Large intestine (tissue), 3 donors: ENCODE measurements around the gene NFATC1. TPM values are rescaled to one million over a fixed set of nuclear protein-coding genes. Genes with fewer than 3 reads are reported as not detected.

Experiments used
- DNase-seq, 2 donors: peaks; one replicate each; pipeline versions ENCODE4 v3.0.0 to v3.0.0-alpha.2; 2013
- H3K27ac ChIP-seq: one replicate; pipeline ENCODE4 v1.5.1; 2013; ENCODE audit warnings: low read length
- H3K27me3 ChIP-seq: 2 replicates; pipeline ENCODE4 v1.6.1; 2013; ENCODE audit warnings: low read length; ENCODE audit not compliant: control insufficient read depth, insufficient read depth
- H3K36me3 ChIP-seq: 2 replicates; pipeline ENCODE4 v1.6.1; 2013; ENCODE audit warnings: low read length; ENCODE audit not compliant: control insufficient read depth, insufficient read depth
- H3K4me1 ChIP-seq: one replicate; pipeline ENCODE4 v1.6.1; 2013; ENCODE audit warnings: low read length; ENCODE audit not compliant: control insufficient read depth, insufficient read depth
- H3K4me3 ChIP-seq: one replicate; pipeline ENCODE4 v1.5.1; 2013; ENCODE audit warnings: low read length
- H3K9me3 ChIP-seq: one replicate; pipeline ENCODE4 v1.6.1; 2013; ENCODE audit warnings: mild to moderate bottlenecking, low read depth, low read length, moderate library complexity; ENCODE audit not compliant: control insufficient read depth
- WGBS: methylation state at CpG from one replicate; pipeline ENCODE4 v1.1.5; 2013; ENCODE audit warnings: low lambda C conversion rate; ENCODE audit not compliant: insufficient coverage; 5-methylcytosine and 5-hydroxymethylcytosine counted together
- polyA plus RNA-seq: library from polyadenylated mRNA; unstranded; fragments of 120-200 nt; gene quantifications from one replicate; pipeline ENCODE4 v1.2.1, GENCODE V29; 2013

NFATC1 gene
- polyA plus RNA-seq, 1 donor, result 6.9 TPM

DNA sequence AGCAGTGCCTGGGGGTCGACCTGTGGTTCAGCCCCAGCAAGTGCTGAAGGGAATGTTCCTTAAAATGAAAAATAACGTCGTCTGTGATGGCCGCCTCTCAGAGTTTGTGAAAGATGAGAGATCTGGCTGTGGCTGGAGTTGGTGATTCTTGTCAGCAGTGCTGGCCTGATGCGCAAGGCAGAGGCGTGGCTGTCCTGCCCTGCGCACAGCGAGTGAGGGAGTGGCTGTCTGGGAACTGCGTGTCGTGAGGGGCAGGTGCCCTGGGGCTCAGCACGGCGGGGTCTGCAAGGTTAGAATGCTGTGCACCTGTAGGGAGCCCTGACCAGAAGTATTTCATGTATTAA lies 8.8 kb downstream of the NFATC1 start:
- no peak for DNase-seq
- Histone ChIP-seq H3K4me1 (no peaks in the 10 kb centered on the region), H3K36me3 (no peaks in the 10 kb centered on the region), H3K9me3 (peaks cover 3% of the 10 kb centered on the region), H3K27ac (no peak overlapping the region), H3K4me3 (no peak overlapping the region), H3K27me3 (peaks cover 34% of the 10 kb centered on the region)
- WGBS, result no CpG with 5 or more reads among the region's 12 CpGs

GRCh38 chr18:79405019-79405780 lies 9.5 kb downstream of the NFATC1 start:
- Histone ChIP-seq H3K4me3 (no peak overlapping the region), H3K27me3 (peaks cover 30% of the 10 kb centered on the region), H3K36me3 (no peaks in the 10 kb centered on the region), H3K27ac (peak overlapping the region; percentile 2), H3K4me1 (no peaks in the 10 kb centered on the region), H3K9me3 (peaks cover 3% of the 10 kb centered on the region)
- no peak for DNase-seq
- 100% methylated on average over 1 of the region's 23 CpGs for WGBS

GRCh38 chr18:79405781-79406575 lies 10.2 kb downstream of the NFATC1 start:
- Histone ChIP-seq H3K27ac (peak overlapping the region; percentile 53), H3K36me3 (no peaks in the 10 kb centered on the region), H3K9me3 (peaks cover 10% of the 10 kb centered on the region), H3K4me1 (no peaks in the 10 kb centered on the region), H3K4me3 (no peak overlapping the region), H3K27me3 (peaks cover 28% of the 10 kb centered on the region)
- WGBS, result 100% methylated on average over 2 of the region's 27 CpGs
- no peak for DNase-seq

DNA sequence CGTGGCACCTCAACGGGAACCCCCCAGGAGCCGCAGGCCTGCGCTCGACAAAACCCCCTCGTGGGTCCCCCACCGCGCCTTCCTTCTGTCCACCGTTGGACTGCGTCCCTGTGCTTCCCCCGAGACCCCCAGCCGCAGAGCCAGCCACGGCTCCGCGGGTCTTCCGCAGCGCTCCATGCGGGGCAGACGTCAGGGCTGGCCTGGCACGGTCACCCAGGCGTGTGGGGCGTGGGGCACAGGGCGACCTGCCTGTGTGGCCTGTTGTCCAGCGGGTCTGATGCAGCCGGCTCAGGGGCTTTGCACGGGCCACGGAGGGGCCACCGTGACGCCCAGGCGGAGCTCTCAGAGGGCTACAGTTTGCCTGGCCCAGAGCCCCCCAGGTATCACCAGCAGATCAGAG lies 11.0 kb downstream of the NFATC1 start:
- WGBS, result no CpG with 5 or more reads among the region's 30 CpGs
- no peaks in the 10 kb centered on the region for H3K4me1 ChIP-seq
- H3K36me3 ChIP-seq, result no peaks in the 10 kb centered on the region
- H3K4me3 ChIP-seq, result no peak overlapping the region
- peaks cover 13% of the 10 kb centered on the region for H3K9me3 ChIP-seq
- DNase-seq, result no peak
- peak overlapping the region; percentile 53 for H3K27ac ChIP-seq
- H3K27me3 ChIP-seq, result peaks cover 26% of the 10 kb centered on the region

- WGBS, result 96% methylated on average over 3 of the region's 3 CpGs
- Histone ChIP-seq H3K27ac (no peak overlapping the region), H3K4me1 (no peaks in the 10 kb centered on the region), H3K36me3 (peaks cover 3% of the 10 kb centered on the region), H3K9me3 (peaks cover 13% of the 10 kb centered on the region), H3K27me3 (peaks cover 14% of the 10 kb centered on the region), H3K4me3 (no peak overlapping the region)
- DNase-seq, result no peak
Measured at GRCh38 chr18:79409313-79409712, 13.6 kb downstream of the NFATC1 start.

GRCh38 chr18:79410171-79410641 lies 14.5 kb downstream of the NFATC1 start:
- Histone ChIP-seq H3K9me3 (peaks cover 13% of the 10 kb centered on the region), H3K36me3 (peaks cover 3% of the 10 kb centered on the region), H3K4me1 (no peaks in the 10 kb centered on the region), H3K4me3 (no peak overlapping the region), H3K27me3 (peaks cover 8% of the 10 kb centered on the region), H3K27ac (no peak overlapping the region)
- WGBS, result 87% methylated on average over 3 of the region's 30 CpGs
- no peak for DNase-seq

- Histone ChIP-seq H3K27ac (no peak overlapping the region), H3K27me3 (peaks cover 6% of the 10 kb centered on the region), H3K4me1 (no peaks in the 10 kb centered on the region), H3K36me3 (peaks cover 3% of the 10 kb centered on the region), H3K4me3 (no peak overlapping the region), H3K9me3 (peaks cover 13% of the 10 kb centered on the region)
- no peak for DNase-seq
- no CpG with 5 or more reads among the region's 84 CpGs for WGBS
Measured at GRCh38 chr18:79410731-79411613, 15.2 kb downstream of the NFATC1 start.

- Histone ChIP-seq H3K27ac (no peak overlapping the region), H3K4me1 (no peaks in the 10 kb centered on the region), H3K27me3 (peaks cover 6% of the 10 kb centered on the region), H3K4me3 (no peak overlapping the region), H3K9me3 (peaks cover 13% of the 10 kb centered on the region), H3K36me3 (peaks cover 3% of the 10 kb centered on the region)
- no peak for DNase-seq
- WGBS, result 73% methylated on average over 5 of the region's 47 CpGs
Measured at GRCh38 chr18:79411614-79412526, 16.1 kb downstream of the NFATC1 start.

- no peak for DNase-seq
- peaks cover 3% of the 10 kb centered on the region for H3K27me3 ChIP-seq
- 100% methylated on average over 1 of the region's 16 CpGs for WGBS
Measured at GRCh38 chr18:79413025-79413424, 17.3 kb downstream of the NFATC1 start.

More at GRCh38 chr18:79413025-79413424, 17.3 kb downstream of the NFATC1 start:
- peaks cover 13% of the 10 kb centered on the region for H3K9me3 ChIP-seq
- H3K36me3 ChIP-seq, result peaks cover 3% of the 10 kb centered on the region
- H3K4me3 ChIP-seq, result no peak overlapping the region
- H3K27ac ChIP-seq, result no peak overlapping the region
- H3K4me1 ChIP-seq, result no peaks in the 10 kb centered on the region
